B cell (primary cell): Measurements from ENCODE around the gene SHB. TPM values are rescaled to one million over a fixed set of nuclear protein-coding genes. Genes with fewer than 3 reads are reported as not detected.

Experiments used
- ATAC-seq: fragments of 200-7000 bp; cut with Tn5 transposase; one replicate; pipeline ENCODE4 v1.10.0; 2021; ENCODE audit warnings: low read depth, mild to moderate bottlenecking, moderate number of reproducible peaks, moderate library complexity
- CTCF ChIA-PET: fragments of 350-600 bp; sonication (Branson Sonifier 250); formaldehyde crosslinking; loops from one replicate; lab custom pipeline; 2021; ENCODE audit warnings: antibody characterized with exemption, inconsistent platforms; lab: Charles Lee
- POLR2A ChIA-PET: fragments of 350-600 bp; sonication (Branson Sonifier 250); formaldehyde crosslinking; loops from one replicate; lab custom pipeline; 2021; ENCODE audit warnings: antibody characterized with exemption; lab: Charles Lee
- DNase-seq: peaks from one replicate; pipeline ENCODE4 v3.0.0; 2013
- H2AFZ ChIP-seq: 2 replicates; pipeline ENCODE4 v1.6.1; 2012; ENCODE audit warnings: mild to moderate bottlenecking, low read depth, low read length; ENCODE audit not compliant: insufficient read depth, poor library complexity, severe bottlenecking
- H3K27ac ChIP-seq, 2 donors: 1 replicate in 1 of 2; 2 replicates in 1 of 2; pipeline ENCODE4 v1.5.1; 2012 to 2013; ENCODE audit warnings: low read length in 2 of 2, mild to moderate bottlenecking in 2 of 2, moderate library complexity in 1 of 2
- H3K27me3 ChIP-seq, 4 experiments: fragments of 200-600 bp in 1 of 4; sonication (generic) in 1 of 4; replicated peaks in 1 of 4; 1 replicate in 2 of 4; 2 replicates in 2 of 4; pipeline versions ENCODE4 v1.6.1 to v1.7.0; 2013 to 2016; ENCODE audit warnings: low read length in 3 of 4, mild to moderate bottlenecking in 2 of 4, mixed read lengths in 1 of 4, moderate library complexity in 1 of 4; ENCODE audit not compliant: insufficient read depth in 4 of 4, control insufficient read depth in 3 of 4; ENCODE audit errors: control extremely low read depth in 1 of 4
- H3K36me3 ChIP-seq, 2 experiments: replicated peaks in 1 of 2; 1 replicate in 1 of 2; 2 replicates in 1 of 2; pipeline versions ENCODE4 v1.6.1 to v1.7.1; 2013; ENCODE audit warnings: low read length in 1 of 2; ENCODE audit not compliant: insufficient read depth in 2 of 2, control insufficient read depth in 1 of 2; ENCODE audit errors: control extremely low read depth in 1 of 2, extremely low read depth in 1 of 2
- H3K4me1 ChIP-seq, 2 donors: fragments of 200-600 bp in 1 of 2; sonication (generic) in 1 of 2; 1 replicate in 1 of 2; 2 replicates in 1 of 2; pipeline versions ENCODE4 v1.5.1 to v1.6.1; 2013 to 2017; ENCODE audit warnings: low read length in 2 of 2; ENCODE audit not compliant: control insufficient read depth in 2 of 2, insufficient read depth in 2 of 2
- H3K4me2 ChIP-seq: replicated peaks from 2 replicates; pipeline ENCODE3; 2012; ENCODE audit warnings: mild to moderate bottlenecking, low read depth, low read length; ENCODE audit not compliant: poor library complexity, severe bottlenecking
- H3K4me3 ChIP-seq, 5 experiments: fragments of 200-600 bp in 1 of 5; sonication (generic) in 1 of 5; 1 replicate in 3 of 5; 2 replicates in 2 of 5; pipeline versions ENCODE4 v1.5.1 to v1.7.0; 2011 to 2016; ENCODE audit warnings: low read length in 4 of 5, mild to moderate bottlenecking in 4 of 5, low read depth in 2 of 5, control low read depth in 1 of 5, moderate library complexity in 1 of 5; ENCODE audit not compliant: insufficient read depth in 1 of 5; ENCODE audit errors: control extremely low read depth in 1 of 5, extremely low read depth in 1 of 5
- H3K79me2 ChIP-seq: fragments of 200-600 bp; sonication (generic); one replicate; pipeline ENCODE4 v1.6.0; 2016; ENCODE audit warnings: low read length; ENCODE audit not compliant: control insufficient read depth, insufficient read depth
- H3K9ac ChIP-seq: fragments of 200-600 bp; sonication (generic); 2 replicates; pipeline ENCODE4 v1.6.1; 2017; ENCODE audit warnings: mild to moderate bottlenecking, low read length, moderate library complexity
- H3K9me3 ChIP-seq, 3 donors: one replicate each; pipeline versions ENCODE4 v1.6.1 to v1.7.1; 2013; ENCODE audit warnings: low read length in 2 of 3; ENCODE audit not compliant: control insufficient read depth in 2 of 3, insufficient read depth in 1 of 3; ENCODE audit errors: control extremely low read depth in 1 of 3
- H4K20me1 ChIP-seq: 2 replicates; pipeline ENCODE4 v1.6.0; 2012; ENCODE audit warnings: mild to moderate bottlenecking, low read length; ENCODE audit not compliant: insufficient read depth, control insufficient read depth, poor library complexity, severe bottlenecking
- H3K27ac Mint-ChIP-seq: one replicate; pipeline ENCODE4 v1.8.0; 2021; ENCODE audit warnings: mixed read lengths
- H3K27me3 Mint-ChIP-seq: one replicate; pipeline ENCODE4 v1.8.0; 2021; ENCODE audit warnings: mixed read lengths
- H3K4me1 Mint-ChIP-seq: one replicate; pipeline ENCODE4 v1.8.0; 2021; ENCODE audit warnings: mixed read lengths
- H3K4me3 Mint-ChIP-seq: one replicate; pipeline ENCODE4 v1.8.0; 2021; ENCODE audit warnings: mixed read lengths
- H3K9me3 Mint-ChIP-seq: one replicate; pipeline ENCODE4 v1.8.0; 2022; ENCODE audit warnings: mixed read lengths; ENCODE audit not compliant: insufficient read depth
- EZH2 ChIP-seq: IDR thresholded peaks from 2 replicates; pipeline ENCODE4 v1.6.1; 2012; ENCODE audit warnings: borderline replicate concordance, low read depth, mild to moderate bottlenecking, moderate library complexity, low read length; ENCODE audit not compliant: insufficient read depth, poor library complexity, severe bottlenecking
- WGBS: methylation state at CpG from one replicate; pipeline ENCODE4 v1.1.5; 2013; ENCODE audit warnings: missing lambda C conversion rate; ENCODE audit not compliant: insufficient coverage; 5-methylcytosine and 5-hydroxymethylcytosine counted together
- intact Hi-C: fragments of 100-400 bp; cut with micrococcal nuclease; formaldehyde crosslinking; loops from one replicate; pipeline ENCODE4 v1.10.0; 2022
- polyA plus RNA-seq: library from polyadenylated mRNA; depleted of rRNA; stranded (reverse); fragments of >200 nt; gene quantifications from 2 replicates; pipeline ENCODE4 v1.2.3, GENCODE V29; 2012
- total RNA-seq, 2 donors: library from RNA; stranded (reverse); fragments of 120-200 nt in 1 of 2; gene quantifications; 1 replicate in 1 of 2; 2 replicates in 1 of 2; pipeline versions ENCODE4 v1.2.3 to v1.2.4, GENCODE V29; 2013 to 2022
- TF ChIP-seq, protein P1 (sequence below): fragments of 200-600 bp; IDR thresholded peaks from one replicate; pipeline ENCODE4 v1.8.0; 2022; ENCODE audit warnings: antibody characterized with exemption, mild to moderate bottlenecking

SHB gene
- total and polyA plus RNA-seq, 2 donors (not counting 1 experiment from before 2014, with no cell fraction given): 0.06 to 1.9 TPM

GRCh38 chr9:37905776-37906175 lies 163.3 kb downstream of the SHB start:
- Histone ChIP-seq H3K27ac (no peak overlapping the region), H3K9me3 (peaks cover 0 to 5% (median 0%) of the 10 kb centered on the region in 3 donors), H3K9ac (no peak overlapping the region), H3K27me3 (no peaks in the 10 kb centered on the region), H3K4me1 (peaks cover 14 to 20% of the 10 kb centered on the region in 2 donors), H4K20me1 (no peaks in the 10 kb centered on the region), H3K36me3 (no peaks in the 10 kb centered on the region), H3K79me2 (peaks cover 16% of the 10 kb centered on the region), H3K4me2 (no peak overlapping the region), H3K4me3 (no peak overlapping the region), H2AFZ (no peak overlapping the region)
- Mint-ChIP-seq H3K27me3 (no peaks in the 10 kb centered on the region), H3K4me3 (peak overlapping the region; percentile 16), H3K27ac (peak overlapping the region; percentile 17), H3K4me1 (peaks cover 20% of the 10 kb centered on the region), H3K9me3 (no peaks in the 10 kb centered on the region)
- intact Hi-C loops: loop anchor here (2.0 kb wide), 1 partner anchor 163 kb away; the partner anchor contains the start of gene SHB
- 100% methylated on average over 4 of the region's 4 CpGs for WGBS
- ChIA-PET CTCF (no interaction called here), POLR2A (interaction anchor here (0.5 kb wide), 1 partner anchor 10 kb away, joined by 3 read pairs; no protein-coding TSS in a partner anchor)
- TF ChIP-seq EZH2: no peak
- TF ChIP-seq, protein P1, sequence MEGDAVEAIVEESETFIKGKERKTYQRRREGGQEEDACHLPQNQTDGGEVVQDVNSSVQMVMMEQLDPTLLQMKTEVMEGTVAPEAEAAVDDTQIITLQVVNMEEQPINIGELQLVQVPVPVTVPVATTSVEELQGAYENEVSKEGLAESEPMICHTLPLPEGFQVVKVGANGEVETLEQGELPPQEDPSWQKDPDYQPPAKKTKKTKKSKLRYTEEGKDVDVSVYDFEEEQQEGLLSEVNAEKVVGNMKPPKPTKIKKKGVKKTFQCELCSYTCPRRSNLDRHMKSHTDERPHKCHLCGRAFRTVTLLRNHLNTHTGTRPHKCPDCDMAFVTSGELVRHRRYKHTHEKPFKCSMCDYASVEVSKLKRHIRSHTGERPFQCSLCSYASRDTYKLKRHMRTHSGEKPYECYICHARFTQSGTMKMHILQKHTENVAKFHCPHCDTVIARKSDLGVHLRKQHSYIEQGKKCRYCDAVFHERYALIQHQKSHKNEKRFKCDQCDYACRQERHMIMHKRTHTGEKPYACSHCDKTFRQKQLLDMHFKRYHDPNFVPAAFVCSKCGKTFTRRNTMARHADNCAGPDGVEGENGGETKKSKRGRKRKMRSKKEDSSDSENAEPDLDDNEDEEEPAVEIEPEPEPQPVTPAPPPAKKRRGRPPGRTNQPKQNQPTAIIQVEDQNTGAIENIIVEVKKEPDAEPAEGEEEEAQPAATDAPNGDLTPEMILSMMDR: no peak
- ATAC-seq (no peak), DNase-seq (no peak)

DNA sequence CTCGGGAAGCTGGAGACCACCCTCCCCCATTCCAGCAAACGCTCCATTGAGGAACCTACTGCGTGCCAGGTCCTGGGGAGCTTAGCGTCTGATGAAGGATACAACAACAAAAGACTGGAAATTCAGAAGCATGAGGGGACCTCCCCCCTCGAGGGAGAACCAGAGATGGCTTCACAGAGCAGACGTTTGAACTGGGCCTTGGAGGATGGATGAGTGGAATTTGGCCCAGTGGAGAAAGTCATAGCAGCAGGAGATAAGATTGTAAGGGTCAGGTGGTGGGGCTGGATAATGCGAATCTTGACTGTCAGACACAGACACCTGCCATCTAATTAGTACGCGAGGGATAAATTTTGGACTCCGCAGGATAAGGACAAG lies 163.9 kb downstream of the SHB start:
- Histone ChIP-seq H3K9ac (no peak overlapping the region), H4K20me1 (no peaks in the 10 kb centered on the region), H3K4me1 (peaks cover 14 to 20% of the 10 kb centered on the region in 2 donors), H3K4me3 (no peak overlapping the region), H3K27ac (no peak overlapping the region), H3K27me3 (no peaks in the 10 kb centered on the region), H3K4me2 (no peak overlapping the region), H3K36me3 (no peaks in the 10 kb centered on the region), H3K79me2 (peaks cover 20% of the 10 kb centered on the region), H2AFZ (peak overlapping the region; percentile 93), H3K9me3 (peaks cover 0 to 5% (median 0%) of the 10 kb centered on the region in 3 donors)
- peak overlapping the region; percentile 20 for H3K4me3 Mint-ChIP-seq
- ChIA-PET POLR2A (interaction anchor here (0.5 kb wide), 1 partner anchor 10 kb away, joined by 3 read pairs; no protein-coding TSS in a partner anchor), CTCF (interaction anchor here (1.4 kb wide), 1 partner anchor 8 kb away, joined by 6 read pairs; no protein-coding TSS in a partner anchor)
- H3K27me3 Mint-ChIP-seq: no peaks in the 10 kb centered on the region
- DNase-seq: no peak
- 95% methylated on average over 9 of the region's 10 CpGs for WGBS
- peak overlapping the region; percentile 10 for H3K27ac Mint-ChIP-seq
- no peak for TF ChIP-seq EZH2
- TF ChIP-seq, protein P1: no peak
- intact Hi-C loops: loop anchor here (2.0 kb wide), 1 partner anchor 164 kb away; the partner anchor contains the start of gene SHB
- H3K9me3 Mint-ChIP-seq: no peaks in the 10 kb centered on the region
- no peak for ATAC-seq
- H3K4me1 Mint-ChIP-seq: peaks cover 20% of the 10 kb centered on the region
